ENCODE results near the gene SLC35E1. TPM values are rescaled to one million over a fixed set of nuclear protein-coding genes. Genes with fewer than 3 reads are reported as not detected.

The SLC35E1 gene
- total RNA-seq, 1 experiment from 2014 or later, result 49.1 TPM

GRCh38 chr19:16584248-16585093 is 12.3 kb upstream of the SLC35E1 start:
- peak; percentile 88 for ATAC-seq
- CTCF ChIA-PET, result interaction anchor here (1.1 kb wide), 1 partner anchor 12 kb away, joined by 4 read pairs; the partner anchor contains the start of gene SLC35E1
- Histone ChIP-seq H3K79me2 (ENCODE audit: insufficient read depth, low read length) (peaks cover 100% of the 10 kb centered on the region), H4K20me1 (ENCODE audit: insufficient read depth) (no peaks in the 10 kb centered on the region), H3K27ac (ENCODE audit: low read depth, low read length) (peak overlapping the region; percentile 25; the same call in 1 of the 2 replicates), H3K9me3 (ENCODE audit: control insufficient read depth in 1 of 2, insufficient read depth in 1 of 2, low read depth in 1 of 2, low read length in 2 of 2) (no peaks in the 10 kb centered on the region), H3K4me3 (replicated peaks in 1 of 2; ENCODE audit: low read depth in 1 of 2, low read length in 2 of 2) (peak overlapping the region in 1 of 2 experiments; percentile 12; a peak in 1 of 4 replicates), H3K9me2 (ENCODE audit: insufficient read depth) (no peaks in the 10 kb centered on the region), H2AFZ (ENCODE audit: low read depth, low read length, poor library complexity, severe bottlenecking) (no peak overlapping the region), H3K27me3 (ENCODE audit: insufficient read depth, low read length) (no peaks in the 10 kb centered on the region), H3K4me2 (ENCODE audit: low read length) (peak overlapping the region; percentile 52), H3K9ac (ENCODE audit: low read length) (peak overlapping the region; percentile 8; the same call in 1 of the 2 replicates), H3K36me3 (ENCODE audit: control insufficient read depth in 1 of 2, insufficient read depth in 2 of 2, low read length in 2 of 2) (no peaks in the 10 kb centered on the region), H3K4me1 (ENCODE audit: control insufficient read depth in 1 of 2, insufficient read depth in 2 of 2, low read length in 2 of 2) (peaks cover 13 to 26% of the 10 kb centered on the region in 2 experiments)
- RAD21 ChIA-PET (ENCODE audit: low non-redundant PET in 1 of 2, low total read pairs in 2 of 2, uncharacterized antibody in 2 of 2, unreplicated experiment in 2 of 2), result interaction anchor here in 1 of 2 experiments (0.7 kb wide), 1 partner anchor 40 kb away, joined by 5 read pairs; no protein-coding TSS in a partner anchor
- no TSS peak for BruUV-seq (replicated peaks)
- intact Hi-C loops (cut with micrococcal nuclease), result no loop called here
- POLR2A ChIA-PET, result interaction anchor here (0.7 to 1.3 kb wide), 3 partner anchors 8 to 44 kb away, joined by 3 to 6 read pairs (median 3); partner anchors contain the start of genes MED26 and SLC35E1
- DNase-seq (ENCODE audit: low read depth, low spot score), result no peak
- TF ChIP-seq MAX (IDR thresholded peaks at IDR 0.05) (peak; percentile 63; the same call in 1 of the 2 replicates), ATF3 (IDR thresholded peaks at IDR 0.05) (no peak)

GRCh38 chr19:16582486-16583261 is 10.5 kb upstream of the SLC35E1 start:
- Histone ChIP-seq H3K36me3 (ENCODE audit: control insufficient read depth in 1 of 2, insufficient read depth in 2 of 2, low read length in 2 of 2) (peaks cover under 1 to 5% of the 10 kb centered on the region in 2 experiments; a peak in 1 of 4 replicates), H3K9me2 (ENCODE audit: insufficient read depth) (no peaks in the 10 kb centered on the region), H3K9ac (ENCODE audit: low read length) (no peak overlapping the region), H3K79me2 (ENCODE audit: insufficient read depth, low read length) (peaks cover 99% of the 10 kb centered on the region), H3K4me3 (replicated peaks in 1 of 2; ENCODE audit: low read depth in 1 of 2, low read length in 2 of 2) (no peak overlapping the region), H3K4me1 (ENCODE audit: control insufficient read depth in 1 of 2, insufficient read depth in 2 of 2, low read length in 2 of 2) (peaks cover 13 to 26% of the 10 kb centered on the region in 2 experiments), H4K20me1 (ENCODE audit: insufficient read depth) (no peaks in the 10 kb centered on the region), H2AFZ (ENCODE audit: low read depth, low read length, poor library complexity, severe bottlenecking) (no peak overlapping the region), H3K27me3 (ENCODE audit: insufficient read depth, low read length) (no peaks in the 10 kb centered on the region), H3K4me2 (ENCODE audit: low read length) (no peak overlapping the region), H3K27ac (ENCODE audit: low read depth, low read length) (no peak overlapping the region), H3K9me3 (ENCODE audit: control insufficient read depth in 1 of 2, insufficient read depth in 1 of 2, low read depth in 1 of 2, low read length in 2 of 2) (no peaks in the 10 kb centered on the region)
- RAD21 ChIA-PET (ENCODE audit: low non-redundant PET in 1 of 2, low total read pairs in 2 of 2, uncharacterized antibody in 2 of 2, unreplicated experiment in 2 of 2), result no interaction called here
- ATAC-seq (no peak), DNase-seq (ENCODE audit: low read depth, low spot score) (no peak)
- BruUV-seq (replicated peaks), result no TSS peak
- CTCF ChIA-PET, result no interaction called here
- POLR2A ChIA-PET, result no interaction called here
- intact Hi-C loops (cut with micrococcal nuclease), result no loop called here
- TF ChIP-seq JUND (IDR thresholded peaks at IDR 0.05), result no peak
- TF ChIP-seq SP1 (IDR thresholded peaks at IDR 0.05; ENCODE audit: low read depth), result no peak
- no peak for TF ChIP-seq TCF7L2 (IDR thresholded peaks at IDR 0.05; ENCODE audit: borderline replicate concordance, extremely low read depth, insufficient read depth, insufficient read length)
- TF ChIP-seq POLR2AphosphoS5 (IDR thresholded peaks at IDR 0.05; ENCODE audit: low read depth, low read length), result no peak
- no peak for TF ChIP-seq ZFX (IDR thresholded peaks at IDR 0.05)
- TF ChIP-seq FOSL1 (IDR thresholded peaks at IDR 0.05; ENCODE audit: low read depth), result no peak
